ENCODE data around the gene TMEM202.
"Not testable (repeated sequence)": the region's sequence is repeated elsewhere in the genome, so short reads cannot be mapped to it uniquely, and the experiment has no call there.

- TF ChIP-seq, protein P1, sequence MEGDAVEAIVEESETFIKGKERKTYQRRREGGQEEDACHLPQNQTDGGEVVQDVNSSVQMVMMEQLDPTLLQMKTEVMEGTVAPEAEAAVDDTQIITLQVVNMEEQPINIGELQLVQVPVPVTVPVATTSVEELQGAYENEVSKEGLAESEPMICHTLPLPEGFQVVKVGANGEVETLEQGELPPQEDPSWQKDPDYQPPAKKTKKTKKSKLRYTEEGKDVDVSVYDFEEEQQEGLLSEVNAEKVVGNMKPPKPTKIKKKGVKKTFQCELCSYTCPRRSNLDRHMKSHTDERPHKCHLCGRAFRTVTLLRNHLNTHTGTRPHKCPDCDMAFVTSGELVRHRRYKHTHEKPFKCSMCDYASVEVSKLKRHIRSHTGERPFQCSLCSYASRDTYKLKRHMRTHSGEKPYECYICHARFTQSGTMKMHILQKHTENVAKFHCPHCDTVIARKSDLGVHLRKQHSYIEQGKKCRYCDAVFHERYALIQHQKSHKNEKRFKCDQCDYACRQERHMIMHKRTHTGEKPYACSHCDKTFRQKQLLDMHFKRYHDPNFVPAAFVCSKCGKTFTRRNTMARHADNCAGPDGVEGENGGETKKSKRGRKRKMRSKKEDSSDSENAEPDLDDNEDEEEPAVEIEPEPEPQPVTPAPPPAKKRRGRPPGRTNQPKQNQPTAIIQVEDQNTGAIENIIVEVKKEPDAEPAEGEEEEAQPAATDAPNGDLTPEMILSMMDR (IDR thresholded peaks at IDR 0.05): not testable (repeated sequence)
- TF ChIP-seq POLR2AphosphoS5, POLR2A (IDR thresholded peaks at IDR 0.05): not testable (repeated sequence)
Measured at GRCh38 chr15:72442848-72443247, 44.7 kb downstream of the TMEM202 start.

All from suprapubic skin (tissue), 4 donors.